Putamen (tissue), 1 donor: Measurements from ENCODE around the gene PFKFB2.
A peak's percentile ranks its signal among the peaks of the same experiment; 100 is the strongest.

Source experiments
- DNase-seq: peaks from one replicate; pipeline ENCODE4 v3.0.0-alpha.2; 2016; ENCODE audit warnings: low spot score

PFKFB2 gene

GRCh38 chr1:207052911-207053769, at the start of gene PFKFB2:
Gene PFKFB2 (plus strand): TSS chr1:207053275. CDS start chr1:207054718, 1,443 bp downstream.
- DNase-seq = peak; percentile 97

- no peak for DNase-seq
Observed at GRCh38 chr1:207004931-207005830, 47.9 kb upstream of the PFKFB2 start.

- no peak for DNase-seq
Observed at GRCh38 chr1:207006083-207006482, 47.0 kb upstream of the PFKFB2 start.

- DNase-seq = no peak
Observed at GRCh38 chr1:207006914-207007313, 46.2 kb upstream of the PFKFB2 start.

GRCh38 chr1:207007352-207008033, 45.6 kb upstream of the PFKFB2 start:
- DNase-seq = no peak

GRCh38 chr1:207009182-207009850, 43.8 kb upstream of the PFKFB2 start:
- no peak for DNase-seq

DNA sequence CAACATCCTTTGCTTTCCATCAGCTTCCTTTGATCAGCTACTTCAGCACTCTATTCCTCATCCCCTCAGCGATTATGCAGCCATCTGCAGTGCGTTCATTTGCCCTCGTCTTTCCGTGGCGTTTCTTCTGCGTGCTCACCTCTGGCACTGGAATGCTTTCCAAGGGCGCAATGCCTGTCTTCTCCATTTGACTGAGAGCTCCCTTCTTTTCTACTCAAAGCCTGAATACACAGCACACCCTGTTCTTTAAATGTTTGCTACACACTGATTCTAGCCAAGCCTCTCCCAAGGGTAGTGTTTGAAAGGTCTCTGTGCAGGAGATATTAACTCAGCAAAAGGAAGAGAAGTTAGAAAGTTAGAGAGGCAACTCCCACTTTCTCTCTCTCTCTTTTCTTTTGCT, 43.1 kb upstream of the PFKFB2 start:
- DNase-seq = no peak

DNA sequence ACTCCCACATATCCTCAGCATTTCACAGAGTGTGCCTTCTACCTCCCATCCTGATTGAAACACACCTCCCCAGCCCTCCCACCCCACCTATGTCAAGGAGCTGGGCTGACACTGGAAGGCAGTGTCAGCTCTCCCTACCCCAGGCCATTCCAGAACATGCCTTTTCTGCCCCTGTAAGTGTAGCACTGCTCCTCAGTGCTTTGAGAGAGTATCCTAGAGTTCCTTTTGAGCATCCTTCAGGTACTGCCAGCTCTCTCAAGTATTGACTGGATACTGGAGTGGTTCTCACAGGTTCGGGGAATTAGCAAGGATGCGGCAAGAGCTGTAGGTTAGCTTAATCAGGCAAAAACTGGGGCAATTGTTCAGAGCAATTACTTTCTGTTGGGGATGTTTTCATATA, 42.3 kb upstream of the PFKFB2 start:
- DNase-seq = no peak

DNA sequence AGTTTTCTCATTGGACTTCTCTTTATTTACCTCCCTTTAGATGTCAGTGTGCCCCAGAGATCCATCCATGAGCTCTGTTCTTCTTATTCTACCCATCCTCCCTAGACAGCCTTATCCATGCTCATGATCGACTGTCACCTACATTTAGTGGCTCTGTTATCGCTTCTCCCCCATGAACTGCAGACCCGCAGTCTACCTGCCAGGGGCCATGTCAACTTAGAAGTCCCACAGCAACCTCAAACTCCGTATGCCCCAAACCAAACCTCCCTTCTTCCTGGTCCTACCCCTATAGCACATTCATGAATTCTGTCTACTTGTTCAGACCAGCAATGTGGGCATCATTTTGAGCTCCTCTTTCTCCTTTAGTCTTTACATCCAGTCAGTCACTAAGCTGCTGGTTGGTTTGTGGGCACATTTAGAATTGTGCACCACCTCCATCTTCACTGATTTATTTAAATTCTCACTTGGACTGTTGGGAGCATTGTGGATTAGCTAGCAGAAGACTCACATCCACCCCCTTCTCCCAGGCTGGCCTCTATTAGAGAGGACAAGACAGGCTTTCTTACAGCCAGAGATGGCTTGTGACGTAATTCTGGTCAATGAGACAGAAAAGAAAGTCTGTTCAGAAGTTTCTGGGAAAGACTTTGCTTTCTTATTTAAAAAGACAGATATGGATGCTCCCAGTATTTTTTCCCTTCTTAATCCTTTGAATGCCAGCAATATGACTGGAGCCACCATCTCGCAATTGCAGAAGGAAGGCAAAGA, 39.6 kb upstream of the PFKFB2 start:
- DNase-seq = no peak

- DNase-seq = no peak
Observed at GRCh38 chr1:207014728-207015127, 38.3 kb upstream of the PFKFB2 start.

DNA sequence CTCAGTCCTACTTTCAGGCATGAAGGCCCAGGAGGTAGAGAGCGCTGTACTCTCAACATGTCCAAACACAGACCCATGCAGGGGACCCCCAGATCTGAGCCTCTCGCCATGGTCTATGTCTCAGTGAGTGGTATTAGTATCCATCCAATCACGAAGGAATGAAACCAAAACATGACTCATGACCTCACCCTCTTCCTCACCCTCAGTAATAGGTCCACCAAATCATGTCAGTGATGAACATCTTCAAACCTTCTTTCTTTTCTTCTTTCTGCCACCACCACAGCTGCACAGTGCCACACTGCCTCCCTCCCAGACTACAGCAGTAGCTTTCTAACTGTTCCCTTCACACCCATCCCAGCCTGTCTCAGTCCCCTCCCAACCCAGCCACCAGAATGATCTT, 37.3 kb upstream of the PFKFB2 start:
- no peak for DNase-seq

DNA sequence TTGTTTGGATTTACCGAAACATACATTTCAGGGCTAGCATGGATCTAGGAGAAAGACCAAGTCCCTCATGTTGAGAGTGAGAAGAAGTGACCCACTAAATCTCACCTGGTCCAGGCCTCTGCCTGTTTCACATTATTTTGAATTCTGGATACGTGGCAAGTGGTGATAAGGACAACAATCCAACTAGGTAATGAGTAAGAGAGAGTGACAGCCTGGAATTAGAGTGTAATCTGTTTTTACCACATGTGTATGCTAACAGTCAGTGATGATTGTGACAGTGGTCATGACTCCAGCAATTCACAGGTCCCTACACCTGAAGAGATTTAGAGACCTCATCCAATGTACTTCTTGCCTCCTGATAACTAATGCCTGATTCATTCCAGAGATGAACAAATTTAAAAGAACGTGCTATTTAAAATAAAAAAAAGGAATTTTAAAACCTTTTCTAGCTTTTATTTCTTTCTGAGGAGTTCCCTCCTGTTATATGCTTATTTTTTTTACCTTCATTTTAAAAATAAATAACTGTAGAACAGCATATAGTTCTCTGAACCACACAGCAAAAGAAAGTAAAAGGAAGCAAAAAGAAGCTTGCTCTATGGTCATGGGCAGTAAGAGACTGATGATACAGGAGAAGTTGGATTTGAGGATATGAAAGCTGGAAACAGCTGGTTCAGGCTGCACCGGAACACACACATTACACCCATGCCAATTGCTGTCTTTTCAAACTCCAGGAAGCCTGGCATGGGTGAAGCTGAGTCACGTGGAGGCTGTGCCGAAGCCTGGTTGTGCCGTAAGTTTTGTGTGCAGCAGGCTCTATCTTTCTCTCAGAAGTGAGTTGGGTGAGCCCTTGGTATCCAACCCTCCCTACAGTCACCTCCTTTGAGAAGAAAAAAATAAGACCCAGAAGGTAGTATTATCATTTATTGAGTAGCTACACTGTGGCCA, 35.2 kb upstream of the PFKFB2 start:
- DNase-seq = no peak

GRCh38 chr1:207018707-207019106, 34.4 kb upstream of the PFKFB2 start:
- DNase-seq = no peak

- no peak for DNase-seq
Observed at GRCh38 chr1:207019161-207019560, 33.9 kb upstream of the PFKFB2 start.

- DNase-seq = no peak
Observed at GRCh38 chr1:207019661-207020060, 33.4 kb upstream of the PFKFB2 start.

GRCh38 chr1:207020065-207020708, 32.9 kb upstream of the PFKFB2 start:
- no peak for DNase-seq

- no peak for DNase-seq
Observed at GRCh38 chr1:207020709-207021107, 32.4 kb upstream of the PFKFB2 start.

- peak; percentile 31 for DNase-seq
Observed at GRCh38 chr1:207021139-207021861, 31.8 kb upstream of the PFKFB2 start.
